Natural killer cell (primary cell): Measurements from ENCODE around the gene RBMS3. TPM values are rescaled to one million over a fixed set of nuclear protein-coding genes. Genes with fewer than 3 reads are reported as not detected.
"Not testable (repeated sequence)": the region's sequence is repeated elsewhere in the genome, so short reads cannot be mapped to it uniquely, and the experiment has no call there.

ENCODE experiments used
- ATAC-seq, 3 donors: fragments of 150-1000 bp in 2 of 3; fragments of 200-7000 bp in 1 of 3; cut with Tn5 transposase; 1 replicate in 1 of 3; 2 replicates in 2 of 3; pipeline ENCODE4 v1.10.0; 2021; ENCODE audit warnings: mild to moderate bottlenecking in 2 of 3, moderate library complexity in 2 of 3
- DNase-seq, 2 donors: peaks; one replicate each; pipeline versions ENCODE4 v3.0.0 to v3.0.0-alpha.2; 2013 to 2021; ENCODE audit warnings: mixed read lengths in 1 of 2
- H3K27ac ChIP-seq: one replicate; pipeline ENCODE4 v1.5.1; 2013; ENCODE audit warnings: mild to moderate bottlenecking, low read length
- H3K27me3 ChIP-seq: one replicate; pipeline ENCODE4 v1.6.1; 2013; ENCODE audit warnings: low read length; ENCODE audit not compliant: control insufficient read depth, insufficient read depth
- H3K36me3 ChIP-seq: one replicate; pipeline ENCODE4 v1.6.1; 2013; ENCODE audit warnings: low read length; ENCODE audit not compliant: control insufficient read depth, insufficient read depth
- H3K4me1 ChIP-seq: one replicate; pipeline ENCODE4 v1.6.1; 2013; ENCODE audit warnings: low read length; ENCODE audit not compliant: control insufficient read depth, insufficient read depth
- H3K4me3 ChIP-seq: one replicate; pipeline ENCODE4 v1.5.1; 2013; ENCODE audit warnings: low read length
- H3K9me3 ChIP-seq: one replicate; pipeline ENCODE4 v1.6.1; 2013; ENCODE audit warnings: low read length; ENCODE audit not compliant: control insufficient read depth, insufficient read depth
- H3K27ac Mint-ChIP-seq, 2 donors: one replicate each; pipeline ENCODE4 v1.8.0; 2022; ENCODE audit warnings: mild to moderate bottlenecking in 2 of 2, mixed read lengths in 2 of 2, moderate library complexity in 1 of 2
- H3K27me3 Mint-ChIP-seq, 2 donors: one replicate each; pipeline ENCODE4 v1.8.0; 2022; ENCODE audit warnings: low read depth in 2 of 2, mixed read lengths in 2 of 2
- H3K36me3 Mint-ChIP-seq: one replicate; pipeline ENCODE4 v1.8.0; 2022; ENCODE audit warnings: mixed read lengths
- H3K4me1 Mint-ChIP-seq, 2 donors: one replicate each; pipeline ENCODE4 v1.8.0; 2022; ENCODE audit warnings: mixed read lengths in 2 of 2
- H3K4me3 Mint-ChIP-seq: one replicate; pipeline ENCODE4 v1.8.0; 2022; ENCODE audit warnings: mild to moderate bottlenecking, moderate library complexity, mixed read lengths
- H3K9me3 Mint-ChIP-seq, 2 donors: one replicate each; pipeline ENCODE4 v1.8.0; 2022; ENCODE audit warnings: mixed read lengths in 2 of 2
- CTCF ChIP-seq: fragments of 200-600 bp; IDR thresholded peaks from one replicate; pipeline ENCODE4 v1.8.0; 2022; ENCODE audit warnings: antibody characterized with exemption
- WGBS: methylation state at CpG from one replicate; pipeline ENCODE4 v1.1.7; 2013; ENCODE audit warnings: missing lambda C conversion rate; ENCODE audit not compliant: insufficient coverage; 5-methylcytosine and 5-hydroxymethylcytosine counted together
- intact Hi-C: fragments of 100-400 bp; cut with micrococcal nuclease; formaldehyde crosslinking; loops from one replicate; pipeline ENCODE4 v1.14.2; 2022
- total RNA-seq, 4 donors: library from RNA; stranded (reverse); fragments of 120-200 nt in 1 of 4; gene quantifications; one replicate each; pipeline versions ENCODE4 v1.2.3 to v1.2.4, GENCODE V29; 2013 to 2022

Gene RBMS3
- total RNA-seq, result under 1 TPM in 1 of 3 donors, not detected in 2; 0.16 TPM
- 0.32 TPM for total RNA-seq (2013)

- H3K4me3 Mint-ChIP-seq, result peak within 1 kb of the TSS; percentile 61
- H3K36me3 Mint-ChIP-seq, result no peaks in the 10 kb centered on the region
- H3K4me1 ChIP-seq, result peaks cover 7% of the 10 kb centered on the region
- 5% methylated on average over 11 of the region's 16 CpGs for WGBS
- peak within 1 kb of the TSS in 1 of 2 donors; percentile 21 for H3K27ac Mint-ChIP-seq
- intact Hi-C loops, result no loop called here
- ATAC-seq (no peak), DNase-seq (peak in 1 of 2 donors; percentile 42)
- TF ChIP-seq CTCF, result no peak
- no peaks in the 10 kb centered on the region for H3K27me3 ChIP-seq
- no peaks in the 10 kb centered on the region for H3K36me3 ChIP-seq
- peak within 1 kb of the TSS; percentile 7 for H3K4me3 ChIP-seq
- H3K27ac ChIP-seq, result no peak within 1 kb of the TSS
- peaks cover 14 to 17% of the 10 kb centered on the region in 2 donors for H3K4me1 Mint-ChIP-seq
- H3K9me3 ChIP-seq, result no peaks in the 10 kb centered on the region
- H3K27me3 Mint-ChIP-seq, result peaks cover 8 to 13% of the 10 kb centered on the region in 2 donors
- H3K9me3 Mint-ChIP-seq, result peaks cover 3 to 4% of the 10 kb centered on the region in 2 donors
These were observed at the start of gene RBMS3 for GRCh38 chr3:29280404-29281093. Gene RBMS3 (plus strand): TSS chr3:29281071.

- H3K27ac ChIP-seq, DNase-seq, H3K4me1 Mint-ChIP-seq, H3K9me3 Mint-ChIP-seq, H3K36me3 ChIP-seq, H3K4me3 Mint-ChIP-seq, H3K9me3 ChIP-seq, H3K27me3 ChIP-seq, H3K4me3 ChIP-seq, ATAC-seq, intact Hi-C loops, H3K36me3 Mint-ChIP-seq, H3K27me3 Mint-ChIP-seq, H3K27ac Mint-ChIP-seq, H3K4me1 ChIP-seq: not testable (repeated sequence)
- WGBS, result 0% methylated on average over 1 of the region's 1 CpG
These were observed 47.7 kb upstream of the RBMS3 start for GRCh38 chr3:29233126-29233525.

- H3K4me1 ChIP-seq, result no peaks in the 10 kb centered on the region
- H3K27ac ChIP-seq, result no peak overlapping the region
- H3K4me3 ChIP-seq, result no peak overlapping the region
- H3K4me1 Mint-ChIP-seq, result no peaks in the 10 kb centered on the region
- H3K4me3 Mint-ChIP-seq, result no peak overlapping the region
- no peaks in the 10 kb centered on the region for H3K9me3 ChIP-seq
- no peak for ATAC-seq
- no peaks in the 10 kb centered on the region for H3K36me3 ChIP-seq
- WGBS, result 83% methylated on average over 2 of the region's 3 CpGs
- no peaks in the 10 kb centered on the region for H3K27me3 Mint-ChIP-seq
- no peaks in the 10 kb centered on the region for H3K27me3 ChIP-seq
- peaks cover 8 to 11% of the 10 kb centered on the region in 2 donors for H3K9me3 Mint-ChIP-seq
- H3K36me3 Mint-ChIP-seq, result no peaks in the 10 kb centered on the region
- H3K27ac Mint-ChIP-seq, result no peak overlapping the region
- DNase-seq, result no peak
- intact Hi-C loops, result no loop called here
- TF ChIP-seq CTCF, result no peak
These were observed 44.6 kb upstream of the RBMS3 start for GRCh38 chr3:29236146-29236840.

- Histone ChIP-seq H3K36me3 (no peaks in the 10 kb centered on the region), H3K9me3 (no peaks in the 10 kb centered on the region), H3K27me3 (no peaks in the 10 kb centered on the region), H3K27ac (no peak overlapping the region), H3K4me1 (no peaks in the 10 kb centered on the region), H3K4me3 (no peak overlapping the region)
- TF ChIP-seq CTCF, result no peak
- no peak for DNase-seq
- intact Hi-C loops, result no loop called here
- Mint-ChIP-seq H3K27ac (no peak overlapping the region), H3K4me3 (no peak overlapping the region), H3K27me3 (no peaks in the 10 kb centered on the region), H3K4me1 (no peaks in the 10 kb centered on the region), H3K9me3 (peaks cover under 1 to 8% of the 10 kb centered on the region in 2 donors), H3K36me3 (no peaks in the 10 kb centered on the region)
- 95% methylated on average over 2 of the region's 2 CpGs for WGBS
- ATAC-seq, result no peak
These were observed 41.5 kb upstream of the RBMS3 start for GRCh38 chr3:29239376-29239775.
